Measurements from ENCODE around the gene LACC1.

Gene LACC1

DNA sequence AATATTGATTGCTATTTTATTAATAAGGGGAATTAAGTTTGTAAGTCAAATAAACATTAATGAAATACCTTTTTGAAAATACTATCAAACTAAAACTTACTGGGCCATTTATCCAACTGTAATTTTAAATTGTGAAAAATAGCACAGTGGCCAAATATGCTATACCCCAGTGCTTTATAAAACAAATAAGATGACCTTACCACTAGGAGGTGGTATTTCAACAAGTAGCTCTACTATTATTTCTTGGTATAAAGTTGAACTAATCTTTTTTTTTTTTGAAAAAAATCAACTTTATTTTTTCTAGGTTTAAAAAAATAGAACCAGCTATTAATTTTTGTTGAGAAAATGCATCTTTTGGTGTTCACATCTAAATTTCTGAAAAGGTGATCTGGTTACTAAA lies 14.7 kb downstream of the LACC1 start:
- DNase-seq, result no peak

DNA sequence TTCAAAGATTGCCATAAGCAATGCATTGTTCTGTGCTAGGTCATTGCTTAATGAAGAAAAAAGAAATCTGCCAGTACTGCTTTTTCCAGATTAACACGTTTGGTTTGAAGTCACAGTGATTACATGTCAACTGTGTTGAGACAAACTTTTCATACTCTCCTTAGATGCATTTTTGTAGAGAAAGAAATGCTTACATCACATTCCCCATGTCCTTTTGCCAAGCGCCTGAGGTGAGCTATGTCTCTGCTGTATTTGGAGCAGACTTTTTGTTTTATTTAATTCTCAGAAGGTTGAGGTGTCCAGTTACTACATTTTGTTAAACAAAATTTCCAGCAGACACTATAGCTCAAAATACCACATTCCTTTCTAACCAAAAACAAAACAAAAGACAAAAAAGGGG lies 16.2 kb downstream of the LACC1 start:
- DNase-seq, result no peak

DNA sequence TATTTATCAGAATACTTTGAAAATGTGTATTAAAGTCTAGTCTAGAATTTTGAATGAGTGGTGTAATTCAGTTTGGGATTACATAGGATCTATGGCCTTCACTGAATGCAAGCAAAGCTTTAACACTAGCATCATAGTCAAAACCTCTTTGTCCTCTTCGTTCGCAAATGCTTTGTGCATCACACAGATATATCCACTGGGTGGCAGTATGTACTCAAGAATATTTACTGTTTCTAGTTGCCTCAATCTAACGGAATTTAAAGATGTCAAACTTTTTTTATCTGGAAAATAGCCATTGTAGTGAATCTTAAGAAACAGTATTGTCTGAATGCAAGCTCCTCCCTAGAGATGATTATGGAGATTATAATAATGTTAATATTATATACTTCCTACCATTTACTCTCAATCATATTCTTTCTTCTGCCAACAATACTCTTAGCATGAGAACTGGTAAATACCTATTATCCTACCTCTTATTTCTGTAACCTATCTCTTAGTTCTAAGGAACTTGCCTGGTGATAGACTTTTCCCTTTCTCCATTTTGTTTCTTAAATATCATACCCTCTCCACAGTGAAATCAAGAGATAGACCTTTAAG lies 25.8 kb downstream of the LACC1 start:
- peak; percentile 49 for DNase-seq

DNA sequence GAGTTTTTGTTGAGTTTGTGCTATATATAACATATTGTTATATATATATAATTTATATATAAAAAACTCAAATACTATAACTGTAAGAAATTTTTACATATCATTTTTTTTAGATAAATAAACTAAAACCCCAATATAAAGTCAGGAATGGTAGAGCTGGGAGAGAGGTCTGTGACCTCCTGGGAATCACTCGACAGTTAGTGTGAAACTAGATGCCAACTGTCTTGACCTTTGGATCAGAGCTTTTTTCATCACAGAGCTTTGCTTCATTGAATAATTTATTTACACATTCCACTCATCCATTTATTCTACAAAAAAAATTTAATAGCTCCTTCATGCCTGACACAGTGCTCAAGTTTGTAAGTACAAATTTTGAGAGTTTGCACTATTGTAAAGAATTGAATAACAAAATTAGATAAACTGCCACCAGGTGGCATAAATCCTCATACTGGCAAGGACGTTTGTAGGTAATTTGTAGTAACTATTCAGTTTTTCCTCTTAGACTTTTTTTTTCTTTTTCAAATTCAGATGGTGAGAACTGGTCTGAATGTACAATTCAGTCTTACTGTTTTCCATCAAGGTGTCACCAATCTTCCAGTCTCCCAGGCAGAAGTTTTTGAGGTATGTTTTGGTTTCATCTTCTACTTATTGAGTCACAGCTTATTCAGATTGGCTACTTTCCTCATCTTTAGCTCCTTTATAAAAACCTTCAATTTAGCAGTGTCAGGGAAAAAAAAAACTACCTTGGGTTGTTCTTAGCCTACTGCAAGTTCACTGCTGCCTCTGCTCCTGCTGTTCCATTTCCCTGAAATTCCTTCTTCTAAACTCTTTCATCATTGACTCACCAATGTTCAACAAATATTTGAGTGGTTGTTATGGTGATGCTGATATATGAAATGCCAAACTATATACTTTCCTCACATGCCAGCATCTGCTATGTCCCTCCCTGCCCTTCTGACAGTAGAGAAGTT lies 28.7 kb downstream of the LACC1 start:
- DNase-seq, result peak; percentile 26

DNA sequence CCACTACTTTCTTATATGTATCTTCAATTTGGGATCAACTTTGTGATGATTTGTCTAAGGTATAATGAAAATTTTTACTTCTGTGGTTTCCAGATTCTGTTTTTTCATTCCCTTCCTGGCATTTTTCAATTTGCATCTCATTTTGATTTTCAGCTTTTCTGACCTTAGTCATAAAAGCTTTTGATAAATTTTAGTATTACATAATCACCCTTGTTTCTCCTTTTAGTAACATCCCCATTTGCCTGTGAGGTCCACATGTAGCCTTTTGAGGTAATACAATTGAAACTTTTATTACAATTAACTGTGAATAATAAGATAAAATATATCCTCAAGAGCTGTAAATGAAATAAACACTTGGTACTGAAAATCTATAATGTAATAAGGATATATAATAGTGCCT lies 31.2 kb downstream of the LACC1 start:
- no peak for DNase-seq

DNA sequence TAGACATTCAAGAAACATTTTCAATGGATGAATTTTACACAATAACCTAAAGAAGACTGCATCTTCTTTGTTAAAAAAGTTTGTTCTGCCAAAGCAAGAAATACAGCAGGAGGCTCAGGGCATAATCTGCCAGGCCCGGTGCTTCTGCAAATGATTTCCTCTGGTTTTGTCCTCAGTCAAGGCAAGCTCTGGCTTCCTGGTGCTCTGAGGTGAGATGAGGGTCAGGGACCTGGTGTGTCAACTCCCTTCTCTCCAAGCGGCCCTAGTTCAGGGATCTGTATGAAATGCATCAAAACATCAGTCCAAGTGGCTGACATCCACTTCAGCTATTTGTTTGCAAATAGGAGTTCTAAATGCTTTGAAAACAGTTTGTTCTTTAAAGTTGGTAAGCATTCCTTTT lies 31.6 kb downstream of the LACC1 start:
- DNase-seq, result no peak

DNA sequence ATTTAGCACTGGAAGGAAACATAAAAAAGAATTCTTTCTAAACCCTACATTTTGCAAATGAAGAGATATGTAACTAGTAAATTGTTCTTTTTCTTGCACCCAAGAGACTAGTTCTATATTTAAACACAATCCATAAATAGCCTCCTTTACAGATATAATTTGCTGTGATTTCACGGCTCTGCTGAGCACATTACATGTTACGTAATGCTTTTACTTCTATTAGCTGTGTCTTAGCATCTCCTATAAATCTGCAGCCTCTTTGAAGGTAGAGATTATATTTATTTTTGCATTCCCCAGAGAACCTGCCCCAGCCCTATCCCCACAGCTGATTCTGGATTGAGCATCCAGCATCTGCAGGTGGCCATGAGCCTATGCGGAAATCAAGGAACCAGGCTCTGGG lies 32.2 kb downstream of the LACC1 start:
- DNase-seq, result no peak

DNA sequence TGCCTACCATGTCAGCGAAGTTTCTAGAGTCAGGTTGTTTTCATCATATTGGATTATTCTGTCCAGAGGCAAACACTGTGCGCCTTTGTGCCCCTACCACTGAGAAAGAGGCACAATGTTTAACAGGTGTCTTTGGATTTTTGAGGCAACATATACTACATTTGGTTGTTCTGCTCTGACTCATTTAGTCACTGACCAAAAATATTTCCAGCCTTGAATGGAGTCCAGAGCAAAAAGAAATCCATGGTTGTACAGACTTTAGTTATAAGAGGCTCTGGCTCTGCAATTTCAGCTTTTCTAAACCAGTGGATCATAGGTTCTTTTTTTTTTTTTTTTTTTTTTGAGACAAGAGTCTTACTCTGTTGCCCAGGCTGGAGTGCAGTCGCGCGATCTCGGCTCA lies 35.7 kb downstream of the LACC1 start:
- DNase-seq, result no peak

DNA sequence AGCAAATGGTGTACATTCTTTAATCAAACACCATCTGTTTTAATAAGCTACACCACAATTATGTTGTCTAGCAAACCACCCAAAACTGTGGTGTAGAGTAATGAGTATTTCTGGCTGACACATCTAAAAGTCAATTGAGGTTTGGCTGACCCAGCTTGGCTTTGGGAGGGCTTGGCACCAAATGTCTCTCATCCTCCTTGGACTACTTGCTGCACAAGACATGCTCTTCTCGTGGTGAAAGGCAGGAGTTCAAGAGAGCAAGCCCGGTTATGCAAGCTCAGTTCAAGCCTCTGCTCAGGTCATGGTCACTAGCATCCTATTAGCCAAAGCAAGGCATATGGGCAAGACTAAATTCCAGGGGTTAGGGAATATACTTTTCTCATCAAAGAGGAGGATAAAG lies 37.1 kb downstream of the LACC1 start:
- no peak for DNase-seq

DNA sequence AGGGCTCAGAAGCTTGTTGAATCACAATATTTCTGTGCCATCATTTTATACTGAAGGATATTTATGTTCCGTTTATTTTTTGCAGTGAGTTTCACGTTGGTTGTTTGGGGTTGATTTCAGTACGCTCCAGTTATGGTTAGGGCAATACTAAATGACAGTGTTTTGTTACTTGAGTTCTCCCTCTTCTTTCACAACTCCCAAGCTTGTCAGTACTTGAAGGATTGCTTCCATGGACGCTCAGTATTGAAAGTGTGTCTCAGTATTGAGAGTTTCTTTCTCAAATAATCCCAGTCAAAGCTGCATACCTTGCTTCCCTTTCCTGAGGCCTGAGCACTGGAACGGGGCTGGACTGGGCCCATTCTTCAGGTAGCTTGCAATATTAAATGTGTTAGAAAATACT lies 38.9 kb downstream of the LACC1 start:
- no peak for DNase-seq

DNA sequence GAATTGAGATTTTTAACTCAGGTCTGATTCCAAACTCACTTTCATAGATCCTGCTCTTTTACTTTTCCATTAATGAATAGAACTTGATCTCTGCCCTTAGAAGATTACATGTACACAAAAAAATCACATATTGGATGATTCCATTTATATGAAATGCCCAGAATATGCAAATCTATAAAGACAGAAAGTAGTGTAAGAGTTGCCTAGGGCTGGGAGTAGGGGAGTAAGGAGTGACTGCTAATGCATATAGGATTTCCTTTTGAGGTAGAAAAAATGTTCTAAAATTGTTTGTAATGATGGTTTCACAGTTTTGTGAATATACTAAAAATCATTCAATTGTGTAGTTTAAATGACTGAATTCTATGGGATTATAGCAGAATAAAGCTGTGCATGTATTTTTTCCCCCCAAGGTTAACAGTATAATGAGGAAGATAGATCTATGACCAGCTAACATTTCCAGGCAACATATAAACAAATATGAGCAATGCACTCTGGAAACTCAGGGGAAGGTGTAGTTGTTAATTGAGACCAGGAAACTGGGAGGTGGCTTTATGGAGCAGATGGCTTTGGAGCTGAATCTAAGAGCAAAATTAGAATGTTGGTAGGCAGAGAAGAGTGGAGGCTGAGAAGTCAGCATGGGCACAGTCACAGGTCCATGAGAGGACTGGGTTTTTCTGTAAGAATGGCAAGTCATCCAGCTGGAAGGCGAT lies 41.4 kb downstream of the LACC1 start:
- no peak for DNase-seq

DNA sequence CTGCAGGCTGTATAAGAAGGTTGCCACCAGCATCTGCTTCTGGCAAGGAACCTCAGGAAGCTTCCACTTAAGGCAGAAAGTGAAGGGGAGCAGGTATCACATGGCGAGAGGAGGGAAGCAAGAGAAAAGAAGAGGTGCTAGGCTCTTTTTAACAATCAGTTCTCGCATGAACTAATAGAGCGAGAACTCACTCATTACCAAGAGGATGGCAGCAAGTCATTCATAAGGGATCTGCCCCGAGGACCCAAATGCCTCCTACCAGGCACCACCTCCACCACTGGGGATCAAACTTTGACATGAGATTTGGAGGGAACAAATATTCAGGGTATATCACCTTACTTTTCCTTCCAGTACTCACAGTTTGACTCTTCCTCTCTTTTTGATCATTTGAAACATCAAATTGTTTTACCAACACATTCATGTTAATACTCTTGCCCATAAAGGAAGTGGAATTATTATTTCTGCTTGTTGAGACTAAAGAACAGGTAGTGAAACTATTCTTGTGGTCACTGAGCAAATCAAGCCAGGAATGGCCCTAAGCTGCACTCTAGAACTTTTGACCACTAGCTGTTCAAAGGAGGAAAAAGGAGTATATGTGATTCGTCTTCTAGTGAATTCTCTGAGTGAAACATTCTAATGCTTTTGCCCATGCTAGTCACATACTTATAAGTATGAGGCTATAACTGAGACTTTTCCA lies 45.0 kb downstream of the LACC1 start:
- DNase-seq, result no peak

DNA sequence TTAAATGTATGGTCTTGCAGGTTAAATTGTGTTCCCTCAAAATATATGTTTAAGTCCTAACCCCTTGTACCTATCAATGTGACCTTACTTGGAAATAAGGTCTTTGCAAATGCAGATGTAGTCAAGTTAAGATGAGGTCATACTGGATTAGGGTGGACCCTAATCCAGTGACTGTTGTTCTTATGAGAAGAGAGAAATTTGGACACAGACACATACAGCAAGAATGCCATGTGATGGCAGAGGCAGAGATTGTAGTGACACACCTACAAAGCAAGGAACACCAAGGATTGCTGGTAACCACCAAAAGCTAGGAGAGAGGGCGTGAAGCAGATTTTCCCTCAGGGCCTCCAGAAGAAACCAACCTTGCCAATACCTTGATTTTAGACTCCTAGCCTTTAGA lies 50.2 kb downstream of the LACC1 start:
- DNase-seq, result no peak

DNA sequence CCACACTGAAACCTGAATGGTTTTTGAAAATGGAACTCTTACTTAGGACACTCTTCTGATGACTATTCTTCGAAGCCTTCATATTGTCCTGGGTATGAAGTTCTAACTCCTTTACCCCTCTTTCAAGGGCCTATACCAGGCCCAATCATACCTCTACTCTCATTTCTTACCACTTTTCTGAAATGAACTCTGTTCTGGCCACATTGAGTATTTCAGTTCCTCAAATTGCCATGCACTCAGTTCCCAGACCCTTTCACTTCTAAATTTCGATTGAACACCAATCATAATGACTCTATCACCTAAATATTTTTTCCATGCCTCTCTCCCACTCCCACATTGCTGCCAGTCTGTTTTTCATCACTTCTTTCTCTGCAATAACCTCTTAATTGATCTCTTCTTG lies 53.7 kb downstream of the LACC1 start:
- no peak for DNase-seq

DNA sequence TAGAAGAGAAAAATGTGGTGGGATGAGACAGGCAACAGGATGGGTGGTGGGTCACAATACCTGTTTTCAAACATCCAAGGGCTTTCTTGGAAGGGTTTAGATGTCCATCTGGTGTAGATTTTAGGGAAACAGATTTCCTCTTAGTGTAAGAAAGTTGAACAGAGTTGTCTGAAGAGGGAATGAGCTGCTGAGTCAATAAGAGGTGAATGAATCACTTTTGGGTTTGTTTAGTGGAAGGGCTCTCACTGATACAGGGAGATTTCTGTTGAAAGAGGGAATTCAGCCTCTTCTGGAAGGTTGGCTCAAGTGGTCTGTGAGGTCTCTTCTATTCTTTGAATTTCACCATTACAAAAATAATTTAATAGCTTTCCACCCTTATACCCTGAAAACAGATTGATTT lies 54.6 kb downstream of the LACC1 start:
- no peak for DNase-seq

DNA sequence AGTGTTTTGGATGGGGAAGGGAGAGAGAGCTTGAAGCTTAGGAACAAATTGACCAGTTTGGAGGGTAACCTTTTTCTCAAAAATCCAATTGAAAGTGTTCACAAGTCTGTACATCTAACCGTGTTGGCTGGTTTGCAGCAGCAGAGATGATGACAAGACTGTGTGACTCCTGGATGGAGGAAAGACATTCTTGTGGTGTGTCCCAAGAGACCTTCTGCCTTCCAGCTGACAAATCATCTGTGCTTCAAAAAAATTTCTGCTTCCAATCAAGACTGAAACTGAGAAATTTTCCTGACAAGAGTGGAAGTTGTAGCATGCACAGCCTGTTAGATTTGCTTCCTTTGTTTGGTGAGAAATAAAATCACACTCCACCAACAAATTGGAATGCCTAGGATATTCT lies 56.2 kb downstream of the LACC1 start:
- DNase-seq, result no peak

DNA sequence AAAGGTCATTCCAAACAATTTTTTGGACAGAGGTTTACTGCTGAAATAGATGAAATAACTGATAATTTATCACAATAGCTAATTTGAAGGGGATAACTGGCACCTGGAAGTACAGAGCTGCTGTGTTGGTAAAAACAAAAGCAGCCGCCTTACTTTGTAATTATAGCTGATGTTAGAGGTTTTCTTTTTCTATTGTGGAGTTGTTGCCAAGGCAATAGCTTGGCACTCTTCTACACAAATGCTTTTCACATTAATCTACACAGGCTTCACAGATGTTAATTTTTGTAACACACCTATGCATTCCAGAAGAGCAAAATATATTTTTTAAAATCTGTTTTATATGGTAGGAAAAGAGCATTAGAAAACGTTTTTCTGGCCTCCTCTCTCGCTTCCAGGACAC lies 56.9 kb downstream of the LACC1 start:
- DNase-seq, result no peak

DNA sequence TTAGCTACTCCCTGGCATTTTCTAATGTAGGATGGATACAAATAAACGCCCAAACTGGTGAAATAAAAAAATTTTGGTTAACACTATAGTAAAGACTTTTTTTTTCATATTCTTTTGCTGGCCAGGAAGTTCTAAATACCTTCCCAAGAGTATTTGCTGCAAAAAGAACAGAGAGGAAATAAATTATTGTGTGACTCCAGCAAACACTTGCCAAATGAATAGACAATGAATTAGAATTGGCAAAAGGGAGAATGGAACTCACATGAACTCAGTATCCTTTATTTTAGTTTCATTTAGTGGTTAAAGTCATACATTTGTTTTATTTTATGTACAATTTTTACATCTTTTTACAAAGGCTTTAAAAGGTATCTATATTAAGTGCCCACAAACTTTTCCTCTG lies 58.1 kb downstream of the LACC1 start:
- DNase-seq, result no peak

DNA sequence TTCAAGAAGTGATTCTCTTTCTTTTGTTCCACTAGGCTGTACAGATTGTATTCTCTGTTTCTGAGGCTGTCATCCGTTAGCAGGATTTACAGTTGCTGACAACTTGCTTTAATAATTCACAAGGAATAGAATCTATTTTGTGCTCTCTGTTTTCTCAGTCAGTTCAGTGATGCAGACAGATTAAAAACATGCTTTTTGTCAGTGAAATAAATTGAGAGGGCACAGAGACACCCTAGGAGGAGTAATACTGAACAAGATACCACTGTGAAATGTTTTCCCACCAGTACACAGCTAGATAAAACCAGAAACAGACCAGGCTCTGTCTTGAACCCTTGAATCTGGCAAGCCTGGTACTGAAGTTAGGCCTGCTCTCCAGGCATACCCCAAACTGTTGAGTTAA lies 58.7 kb downstream of the LACC1 start:
- no peak for DNase-seq

DNA sequence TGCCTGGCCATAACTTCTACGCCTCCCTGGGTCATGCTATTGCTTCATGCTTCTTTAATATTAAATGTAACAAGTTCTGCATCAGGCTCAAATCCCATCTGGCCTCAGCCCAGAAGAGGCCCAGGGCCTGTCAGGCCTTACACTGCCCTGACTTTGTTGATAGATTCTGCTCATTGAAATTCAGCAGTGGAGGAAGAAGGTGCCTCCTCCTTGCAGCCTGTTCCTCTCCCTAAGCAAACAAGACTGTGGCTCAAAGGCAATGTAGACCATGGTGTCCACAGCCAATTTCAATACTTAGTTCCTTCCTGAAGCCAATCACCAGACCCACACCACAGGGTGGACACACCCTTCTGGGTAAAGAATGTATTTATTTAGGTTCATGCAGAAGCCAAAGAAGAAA lies 59.4 kb downstream of the LACC1 start:
- DNase-seq, result no peak

DNA sequence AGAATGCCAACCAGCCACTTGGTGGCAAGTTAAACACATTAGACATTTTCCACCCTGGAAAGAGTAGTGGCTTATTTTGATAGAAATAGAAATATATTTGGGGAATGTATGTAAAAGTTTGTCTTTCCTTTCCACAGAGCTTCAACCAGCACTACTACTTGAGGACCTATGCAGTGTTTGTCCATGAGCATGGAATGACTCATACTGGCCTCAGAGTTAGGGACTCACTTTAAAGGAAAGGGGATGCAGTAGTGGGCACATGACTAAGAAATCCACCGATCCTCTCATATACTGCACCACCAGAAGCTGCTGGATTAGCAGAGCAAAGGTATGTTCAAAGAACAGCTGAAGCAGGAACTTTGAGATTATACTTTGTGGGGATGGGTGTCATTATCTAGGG lies 62.6 kb downstream of the LACC1 start:
- no peak for DNase-seq

All from NCI-H2171 treated with DMSO at 0.1 percent for 48 hours (cell line).